ENCODE results near the gene SLC7A4.
"Not testable (repeated sequence)": the region's sequence is repeated elsewhere in the genome, so short reads cannot be mapped to it uniquely, and the experiment has no call there.

Gene SLC7A4

GRCh38 chr22:21064917-21065864 lies 32.8 kb upstream of the SLC7A4 start:
- DNase-seq, result no peak

- DNase-seq, result not testable (repeated sequence)
These were observed 32.1 kb upstream of the SLC7A4 start for GRCh38 chr22:21064425-21064824.

GRCh38 chr22:21061660-21062321 lies 29.4 kb upstream of the SLC7A4 start:
- DNase-seq, result not testable (repeated sequence)

- DNase-seq, result not testable (repeated sequence)
These were observed 28.0 kb upstream of the SLC7A4 start for GRCh38 chr22:21060363-21060762.

GRCh38 chr22:21055880-21056319 lies 23.5 kb upstream of the SLC7A4 start:
- DNase-seq, result no peak

- no peak for DNase-seq
These were observed 23.1 kb upstream of the SLC7A4 start for GRCh38 chr22:21055564-21055834.

- no peak for DNase-seq
These were observed 22.6 kb upstream of the SLC7A4 start for GRCh38 chr22:21054714-21055563.

GRCh38 chr22:21054046-21054713 lies 21.8 kb upstream of the SLC7A4 start:
- no peak for DNase-seq

GRCh38 chr22:21052715-21053459 lies 20.5 kb upstream of the SLC7A4 start:
- no peak for DNase-seq

- no peak for DNase-seq
These were observed 19.6 kb upstream of the SLC7A4 start for GRCh38 chr22:21051831-21052400.

GRCh38 chr22:21051145-21051830 lies 18.9 kb upstream of the SLC7A4 start:
- DNase-seq, result no peak

- DNase-seq, result not testable (repeated sequence)
These were observed 16.6 kb upstream of the SLC7A4 start for GRCh38 chr22:21048965-21049364.

- not testable (repeated sequence) for DNase-seq
These were observed 16.1 kb upstream of the SLC7A4 start for GRCh38 chr22:21048448-21048847.

GRCh38 chr22:21047730-21048129 lies 15.4 kb upstream of the SLC7A4 start:
- no peak for DNase-seq

GRCh38 chr22:21047035-21047661 lies 14.8 kb upstream of the SLC7A4 start:
- DNase-seq, result no peak

- DNase-seq, result peak; percentile 65
These were observed 13.4 kb upstream of the SLC7A4 start, which contains the start of gene LRRC74B for GRCh38 chr22:21045585-21046294. LRRC74B (plus strand) TSS chr22:21045946; CDS start chr22:21045987, 41 bp downstream.

GRCh38 chr22:21044931-21045584 lies 12.7 kb upstream of the SLC7A4 start:
- no peak for DNase-seq

GRCh38 chr22:21043860-21044535 lies 11.6 kb upstream of the SLC7A4 start:
- DNase-seq, result no peak

All from DMS79 (cell line).